Retinal pigment epithelial cell (primary cell): ENCODE data around the gene ACOT9.
A peak's percentile ranks its signal among the peaks of the same experiment; 100 is the strongest.
"Not testable (repeated sequence)": the region's sequence is repeated elsewhere in the genome, so short reads cannot be mapped to it uniquely, and the experiment has no call there.

ENCODE experiments used
- DNase-seq: peaks from one replicate; pipeline ENCODE4 v3.0.0-alpha.2; 2010; ENCODE audit warnings: low read depth
- H3K4me3 ChIP-seq: 2 replicates; pipeline ENCODE4 v1.5.1; 2011; ENCODE audit warnings: mild to moderate bottlenecking, low read length, control low read depth, moderate library complexity
- CTCF ChIP-seq: conservative IDR thresholded peaks from 2 replicates; pipeline ENCODE4 v1.5.1; 2011; ENCODE audit warnings: low read depth, low read length, control low read depth, inconsistent platforms

Gene ACOT9

GRCh38 chrX:23779025-23779424, 35.9 kb upstream of the ACOT9 start:
- H3K4me3 ChIP-seq = no peak overlapping the region
- TF ChIP-seq CTCF = peak; percentile 27
- no peak for DNase-seq

- no peak for DNase-seq
- TF ChIP-seq CTCF = no peak
- no peak overlapping the region for H3K4me3 ChIP-seq
Measured at GRCh38 chrX:23776363-23776762, 33.3 kb upstream of the ACOT9 start.

DNA sequence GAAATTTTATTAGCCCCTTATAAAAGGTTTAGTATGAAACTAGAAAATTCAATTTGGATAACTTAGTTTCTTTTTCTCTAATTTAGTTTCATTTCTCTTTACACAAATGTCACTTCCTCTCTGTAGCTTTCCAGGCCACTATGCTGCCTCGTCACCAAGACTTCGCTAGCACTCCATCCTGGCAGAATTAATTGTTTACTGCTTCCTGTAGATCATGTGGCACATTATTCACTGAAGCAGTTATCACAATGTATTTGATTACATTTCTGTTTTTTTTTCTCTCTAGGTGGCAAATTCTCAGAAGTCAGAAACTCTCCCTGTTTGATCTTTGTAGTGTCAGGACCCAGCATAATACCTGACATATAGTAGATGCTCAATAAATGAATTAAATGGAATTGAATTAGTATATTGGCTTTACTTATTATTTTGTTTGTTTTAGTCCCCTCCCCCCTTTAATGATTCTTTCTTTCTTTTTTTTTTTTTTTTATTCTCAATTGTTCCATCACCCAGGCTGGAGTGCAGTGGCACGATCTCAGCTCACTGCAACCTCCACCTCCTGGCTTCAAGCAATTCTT, 30.6 kb upstream of the ACOT9 start:
- DNase-seq = no peak
- no peak for TF ChIP-seq CTCF
- H3K4me3 ChIP-seq = no peak overlapping the region

DNA sequence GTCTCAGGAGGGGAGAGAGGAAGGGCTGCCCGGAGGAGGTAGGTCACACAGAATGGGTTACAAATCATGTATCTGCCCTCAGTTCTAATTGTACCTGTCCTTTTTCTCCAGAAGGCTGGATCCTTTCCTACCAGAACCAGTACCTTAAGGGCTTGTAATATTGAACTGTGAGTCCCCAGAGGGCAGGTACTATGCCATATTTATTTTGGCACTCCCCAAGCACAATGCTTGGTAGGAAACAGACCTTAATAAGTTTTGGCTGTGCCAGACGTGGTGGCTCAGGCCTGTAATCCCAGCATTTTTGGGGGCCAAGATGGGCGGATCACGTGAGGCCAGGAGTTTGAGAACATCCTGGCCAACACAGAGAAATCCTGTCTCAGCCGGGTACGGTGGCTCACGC, 28.0 kb upstream of the ACOT9 start:
- DNase-seq, H3K4me3 ChIP-seq: not testable (repeated sequence)

DNA sequence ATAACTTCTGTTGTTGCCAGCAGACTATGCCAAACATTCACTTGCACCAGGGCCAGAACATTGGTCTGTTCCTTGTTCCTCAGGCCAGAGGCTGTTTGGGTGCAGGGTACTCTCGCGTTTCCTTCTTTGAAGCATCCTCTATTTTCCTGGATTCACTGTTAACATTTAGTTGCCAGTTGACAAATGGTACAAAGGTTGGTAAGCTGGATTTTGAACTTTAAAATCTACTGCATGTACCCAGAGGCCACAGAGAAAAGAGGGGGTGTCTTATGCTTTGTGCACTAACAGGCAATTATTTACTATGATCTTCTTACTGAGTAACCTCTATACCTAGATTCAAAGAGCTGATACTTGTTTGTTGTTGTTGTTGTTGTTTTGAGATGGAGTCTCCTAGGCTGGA, 27.1 kb upstream of the ACOT9 start:
- DNase-seq = no peak
- H3K4me3 ChIP-seq = no peak overlapping the region
- no peak for TF ChIP-seq CTCF

DNA sequence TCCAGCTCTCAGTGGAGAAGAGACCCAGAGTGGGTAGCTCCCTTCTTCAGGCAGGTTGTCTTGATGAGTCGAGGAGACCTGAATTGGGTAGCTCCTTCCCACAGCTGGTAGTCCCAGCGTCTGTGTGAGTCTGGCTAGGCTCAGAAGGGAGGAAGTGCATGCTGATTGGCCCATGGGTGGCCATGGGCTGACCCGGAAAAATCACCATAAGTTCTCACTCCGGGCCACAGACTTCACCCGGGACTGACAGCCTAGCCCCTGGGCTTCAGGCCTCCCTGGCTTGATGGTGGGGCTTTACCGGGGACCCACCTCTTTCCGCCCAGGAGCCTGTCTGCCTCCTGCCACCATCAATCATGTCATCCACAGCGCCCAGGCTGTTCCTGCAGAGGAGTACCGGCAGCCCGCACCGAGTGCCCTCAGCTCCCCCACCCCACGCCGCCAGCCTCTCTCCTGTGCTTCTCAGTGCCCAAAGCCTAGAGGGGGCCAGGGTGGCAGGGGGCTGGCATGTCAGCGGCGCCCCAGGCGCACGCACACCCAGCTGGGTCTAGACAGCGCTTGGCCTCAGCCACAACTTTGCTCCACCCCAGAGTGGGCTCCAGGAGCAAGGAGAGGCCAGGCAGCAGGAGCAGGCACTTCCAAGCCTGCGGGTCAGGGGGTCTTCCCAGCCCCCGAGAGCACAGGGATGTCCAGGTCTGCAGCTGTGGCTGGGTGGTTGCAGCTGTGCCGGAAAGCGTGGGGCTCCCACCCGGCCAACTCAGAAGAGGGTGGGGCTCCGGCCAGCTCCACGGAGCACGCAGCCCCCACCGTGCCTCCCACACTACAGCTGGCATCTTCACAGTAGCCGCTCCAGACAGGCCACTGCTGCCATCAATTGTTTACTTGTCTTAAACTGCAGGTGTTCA, 23.8 kb upstream of the ACOT9 start:
- no peak for DNase-seq
- TF ChIP-seq CTCF = no peak
- H3K4me3 ChIP-seq = no peak overlapping the region

- H3K4me3 ChIP-seq = no peak overlapping the region
- no peak for DNase-seq
- no peak for TF ChIP-seq CTCF
Measured at GRCh38 chrX:23765868-23766267, 22.8 kb upstream of the ACOT9 start.
